ENCODE measurements around the gene ALG1. TPM values are rescaled to one million over a fixed set of nuclear protein-coding genes. Genes with fewer than 3 reads are reported as not detected.

Gene ALG1, protein sequence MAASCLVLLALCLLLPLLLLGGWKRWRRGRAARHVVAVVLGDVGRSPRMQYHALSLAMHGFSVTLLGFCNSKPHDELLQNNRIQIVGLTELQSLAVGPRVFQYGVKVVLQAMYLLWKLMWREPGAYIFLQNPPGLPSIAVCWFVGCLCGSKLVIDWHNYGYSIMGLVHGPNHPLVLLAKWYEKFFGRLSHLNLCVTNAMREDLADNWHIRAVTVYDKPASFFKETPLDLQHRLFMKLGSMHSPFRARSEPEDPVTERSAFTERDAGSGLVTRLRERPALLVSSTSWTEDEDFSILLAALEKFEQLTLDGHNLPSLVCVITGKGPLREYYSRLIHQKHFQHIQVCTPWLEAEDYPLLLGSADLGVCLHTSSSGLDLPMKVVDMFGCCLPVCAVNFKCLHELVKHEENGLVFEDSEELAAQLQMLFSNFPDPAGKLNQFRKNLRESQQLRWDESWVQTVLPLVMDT
- 20.2 and 22.1 TPM in 2 replicates for total RNA-seq (2013; cell fraction: nucleolus; rRNA removed)
- total RNA-seq (2014; rRNA removed) (30.9 and 32.6 TPM in 2 replicates), total RNA-seq (2014; rRNA removed; fragmentation: Illumina TruSeq; extraction: Trizol) (14.1 and 16.5 TPM in 2 replicates), total RNA-seq (2021) (26.2 and 26.9 TPM in 2 replicates), polyA plus RNA-seq (2011; rRNA removed) (15.9 and 19.1 TPM in 2 replicates), polyA plus RNA-seq (2014; fragmentation: Illumina TruSeq; extraction: Trizol) (17.9 and 21.4 TPM in 2 replicates), polyA plus RNA-seq (2014; fragmentation: Nextera tagmentation; extraction: Ambion mirVana) (1 to 10 TPM; 1.5 to 5.2 TPM), polyA plus RNA-seq (2014; rRNA removed) (23.4 and 26.9 TPM in 2 replicates), polyA plus RNA-seq (2016; fragmentation: Nextera tagmentation; extraction: Ambion mirVana) (10 to 100 TPM; 41.3 to 43.2 TPM), polyA minus RNA-seq (2011; rRNA and poly(A)+ RNA removed) (28.7 and 32.7 TPM in 2 replicates), Bru-seq, nascent RNA (percentile 50 among the genes with signal in this experiment), BruChase-seq, experiment 1, labeled RNA remaining after a 6-hour chase (percentile 48 among the genes with signal in this experiment), BruChase-seq, experiment 2, labeled RNA remaining after a 2-hour chase (percentile 45 among the genes with signal in this experiment)
- 6.4 TPM for polyA plus RNA-seq (2011; ENCODE audit: low read depth)
- polyA plus RNA-seq (2011; cell fraction: cytosol; rRNA removed) = 24.3 and 29.4 TPM in 2 replicates
- 17.5 and 20.2 TPM in 2 replicates for polyA plus RNA-seq (2011; cell fraction: nucleus; rRNA removed)
- polyA plus RNA-seq (2012) = 11.5 and 15.2 TPM in 2 replicates
- polyA minus RNA-seq (2011; cell fraction: cytosol; rRNA and poly(A)+ RNA removed) = 4.7 and 8.3 TPM in 2 replicates
- 10.4 and 20.3 TPM in 2 replicates for polyA minus RNA-seq (2011; cell fraction: nucleus; rRNA and poly(A)+ RNA removed)
- long read RNA-seq, experiment 1, transcript ALG1-201 (13 exons, 2,132 nt) = major isoform, 46 of 54 reads
- long read RNA-seq, experiment 1, partial matches to known transcripts = 0 of 54 reads
- long read RNA-seq, experiment 1, other reads (novel, unspliced or antisense) = 8 of 54 reads
- long read RNA-seq, experiment 2, transcript ALG1-201 (13 exons, 2,132 nt) = major isoform, 62 of 76 reads
- long read RNA-seq, experiment 2, partial matches to known transcripts = 5 of 76 reads
- long read RNA-seq, experiment 2, other reads (novel, unspliced or antisense) = 7 of 76 reads

DNA sequence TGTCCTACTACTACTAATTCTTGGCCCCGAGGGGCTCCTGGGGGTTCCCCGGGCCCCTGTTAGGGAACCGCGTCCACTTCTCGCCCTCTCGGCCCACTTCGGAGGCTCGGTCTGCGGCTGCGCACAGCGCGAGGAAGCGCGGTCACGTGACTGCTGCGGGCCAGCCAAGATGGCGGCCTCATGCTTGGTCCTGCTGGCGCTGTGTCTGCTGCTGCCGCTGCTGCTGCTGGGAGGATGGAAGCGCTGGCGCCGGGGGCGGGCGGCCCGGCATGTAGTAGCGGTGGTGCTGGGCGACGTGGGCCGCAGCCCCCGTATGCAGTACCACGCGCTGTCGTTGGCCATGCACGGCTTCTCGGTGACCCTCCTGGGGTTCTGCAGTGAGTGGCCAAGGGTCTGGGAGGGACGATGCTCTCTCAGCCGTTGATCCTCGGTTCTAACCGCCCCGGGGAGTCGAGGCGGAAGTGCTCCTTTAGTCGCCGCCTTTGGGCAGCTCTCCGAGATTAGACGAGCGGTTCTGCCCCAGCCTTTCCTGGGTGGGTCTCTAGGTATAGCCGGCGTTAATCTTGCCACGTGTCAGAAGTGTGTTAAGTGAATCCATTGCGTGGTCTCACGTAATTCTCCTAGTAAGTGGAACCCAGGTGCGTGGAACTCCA lies at the start of gene ALG1:
Gene ALG1 (plus strand): TSS at position 163 of the 653 bp plus-strand sequence. CDS start 7 bp downstream, at position 170.
- POLR2A ChIA-PET = interaction anchor here (1.0 kb wide), 1 partner anchor 96 kb away, joined by 3 read pairs; no protein-coding TSS in a partner anchor
- intact Hi-C loops (cut with micrococcal nuclease; ENCODE audit: unreplicated experiment) = no loop called here
- peak; percentile 94 to 99 for TF ChIP-seq BHLHE40 (IDR thresholded peaks at IDR 0.05; ENCODE audit: borderline replicate concordance in 1 of 2, low read depth in 2 of 2, low read length in 1 of 2)
- TF ChIP-seq, protein P1, sequence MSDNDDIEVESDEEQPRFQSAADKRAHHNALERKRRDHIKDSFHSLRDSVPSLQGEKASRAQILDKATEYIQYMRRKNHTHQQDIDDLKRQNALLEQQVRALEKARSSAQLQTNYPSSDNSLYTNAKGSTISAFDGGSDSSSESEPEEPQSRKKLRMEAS (IDR thresholded peaks at IDR 0.05; ENCODE audit: low read depth, low read length) = peak; percentile 90
- TF ChIP-seq IKZF2 (IDR thresholded peaks at IDR 0.05) = no peak
- no peak for TF ChIP-seq ASH2L (IDR thresholded peaks at IDR 0.05; ENCODE audit: borderline replicate concordance, low read depth)
- no peak; the same call in none of the 2 replicates for TF ChIP-seq LARP7 (IDR thresholded peaks at IDR 0.05)
- TF ChIP-seq SPI1 (IDR thresholded peaks at IDR 0.05; ENCODE audit: borderline replicate concordance, insufficient read depth, low read depth, low read length) = peak; percentile 29; the same call in 1 of the 2 replicates
- TF ChIP-seq, protein P2, sequence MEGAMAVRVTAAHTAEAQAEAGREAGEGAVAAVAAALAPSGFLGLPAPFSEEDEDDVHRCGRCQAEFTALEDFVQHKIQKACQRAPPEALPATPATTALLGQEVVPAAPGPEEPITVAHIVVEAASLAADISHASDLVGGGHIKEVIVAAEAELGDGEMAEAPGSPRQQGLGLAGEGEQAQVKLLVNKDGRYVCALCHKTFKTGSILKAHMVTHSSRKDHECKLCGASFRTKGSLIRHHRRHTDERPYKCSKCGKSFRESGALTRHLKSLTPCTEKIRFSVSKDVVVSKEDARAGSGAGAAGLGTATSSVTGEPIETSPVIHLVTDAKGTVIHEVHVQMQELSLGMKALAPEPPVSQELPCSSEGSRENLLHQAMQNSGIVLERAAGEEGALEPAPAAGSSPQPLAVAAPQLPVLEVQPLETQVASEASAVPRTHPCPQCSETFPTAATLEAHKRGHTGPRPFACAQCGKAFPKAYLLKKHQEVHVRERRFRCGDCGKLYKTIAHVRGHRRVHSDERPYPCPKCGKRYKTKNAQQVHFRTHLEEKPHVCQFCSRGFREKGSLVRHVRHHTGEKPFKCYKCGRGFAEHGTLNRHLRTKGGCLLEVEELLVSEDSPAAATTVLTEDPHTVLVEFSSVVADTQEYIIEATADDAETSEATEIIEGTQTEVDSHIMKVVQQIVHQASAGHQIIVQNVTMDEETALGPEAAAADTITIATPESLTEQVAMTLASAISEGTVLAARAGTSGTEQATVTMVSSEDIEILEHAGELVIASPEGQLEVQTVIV (IDR thresholded peaks at IDR 0.05; ENCODE audit: borderline replicate concordance, partially characterized antibody) = no peak
- no peak for TF ChIP-seq CREM (IDR thresholded peaks at IDR 0.05; ENCODE audit: low read depth)
- TF ChIP-seq POLR2AphosphoS5 (IDR thresholded peaks at IDR 0.05; ENCODE audit: low read length) = peak; percentile 94
- no peak for TF ChIP-seq NFXL1 (IDR thresholded peaks at IDR 0.05; ENCODE audit: borderline replicate concordance)
- TF ChIP-seq, protein P3, sequence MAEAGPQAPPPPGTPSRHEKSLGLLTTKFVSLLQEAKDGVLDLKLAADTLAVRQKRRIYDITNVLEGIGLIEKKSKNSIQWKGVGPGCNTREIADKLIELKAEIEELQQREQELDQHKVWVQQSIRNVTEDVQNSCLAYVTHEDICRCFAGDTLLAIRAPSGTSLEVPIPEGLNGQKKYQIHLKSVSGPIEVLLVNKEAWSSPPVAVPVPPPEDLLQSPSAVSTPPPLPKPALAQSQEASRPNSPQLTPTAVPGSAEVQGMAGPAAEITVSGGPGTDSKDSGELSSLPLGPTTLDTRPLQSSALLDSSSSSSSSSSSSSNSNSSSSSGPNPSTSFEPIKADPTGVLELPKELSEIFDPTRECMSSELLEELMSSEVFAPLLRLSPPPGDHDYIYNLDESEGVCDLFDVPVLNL (IDR thresholded peaks at IDR 0.05; ENCODE audit: low read depth, low read length) = no peak

More for the DNA sequence above, at the start of gene ALG1:
- H3K4me3 ChIP-seq = peak within 1 kb of the TSS; percentile 87
- in situ Hi-C loops (cut with MboI) = no loop called here
- 1% methylated on average over 53 of the region's 53 CpGs for WGBS (ENCODE audit: insufficient coverage, insufficient replicate concordance, low lambda C conversion rate, missing lambda C conversion rate)
- CTCF ChIA-PET = interaction anchor here (1.1 to 2.0 kb wide), 2 partner anchors 13 to 21 kb away, joined by 5 to 8 read pairs; no protein-coding TSS in a partner anchor
- no peaks in the 10 kb centered on the region; the same call in 2 of the 3 replicates for H3K9me3 ChIP-seq (replicated peaks; ENCODE audit: control insufficient read depth, insufficient read depth, low read length)
- TSS peak; percentile 76 for BruUV-seq (replicated peaks)
- H3K4me1 ChIP-seq (ENCODE audit: control insufficient read depth, insufficient read depth, low read length) = peaks cover 14% of the 10 kb centered on the region
- DNase-seq (ENCODE audit: low read depth, low spot score) (peak; percentile 65), FAIRE-seq (peak; percentile 72), ATAC-seq (peak; percentile 98)
- no peaks in the 10 kb centered on the region for H4K20me1 ChIP-seq (ENCODE audit: control insufficient read depth, insufficient read depth)
- H3K27me3 ChIP-seq (replicated peaks in 1 of 2; ENCODE audit: control insufficient read depth in 2 of 2, insufficient read depth in 2 of 2, low read length in 1 of 2) = no peaks in the 10 kb centered on the region
- SMC1A ChIA-PET (ENCODE audit: uncharacterized antibody, unreplicated experiment) = interaction anchor here (0.9 to 1.7 kb wide), 3 partner anchors 10 to 37 kb away, joined by 3 to 6 read pairs (median 4); no protein-coding TSS in a partner anchor
- H3K79me2 ChIP-seq (ENCODE audit: control insufficient read depth, insufficient read depth, low read length) = peaks cover 10% of the 10 kb centered on the region
- peak within 1 kb of the TSS; percentile 75 for H3K27ac ChIP-seq (ENCODE audit: control insufficient read depth, insufficient read depth)
- H3K9ac ChIP-seq (ENCODE audit: control insufficient read depth, insufficient read depth, low read length) = peak within 1 kb of the TSS; percentile 81
- RAD21 ChIA-PET (ENCODE audit: unreplicated experiment) = no interaction called here
- peak within 1 kb of the TSS; percentile 69 for H3K4me2 ChIP-seq (ENCODE audit: control insufficient read depth, insufficient read depth)
- peaks cover 5% of the 10 kb centered on the region in 2 experiments; a peak in 3 of 4 replicates for H3K36me3 ChIP-seq (ENCODE audit: control insufficient read depth in 2 of 2, insufficient read depth in 2 of 2, low read length in 1 of 2)
- H2AFZ ChIP-seq (ENCODE audit: control insufficient read depth, low read depth, low read length) = peak within 1 kb of the TSS; percentile 95

Measured in GM12878 (cell line).